Neural progenitor cell (in vitro differentiated cells): Measurements from ENCODE around the gene MACROD2. TPM values are rescaled to one million over a fixed set of nuclear protein-coding genes. Genes with fewer than 3 reads are reported as not detected.
"Not testable (repeated sequence)": the region's sequence is repeated elsewhere in the genome, so short reads cannot be mapped to it uniquely, and the experiment has no call there.

ENCODE experiments used
- DNase-seq: peaks from one replicate; pipeline ENCODE4 v3.0.0-alpha.2; 2016; ENCODE audit warnings: low spot score
- H2AFZ ChIP-seq: fragments of 200-600 bp; sonication (generic); replicated peaks from 2 replicates; pipeline ENCODE4 v1.6.1; 2016; ENCODE audit warnings: antibody characterized with exemption
- H3F3A ChIP-seq: fragments of 200-600 bp; sonication (generic); 2 replicates; pipeline ENCODE4 v1.6.1; 2016; ENCODE audit warnings: antibody characterized with exemption, low read depth
- H3K27ac ChIP-seq: fragments of 200-600 bp; sonication (generic); 2 replicates; pipeline ENCODE4 v1.5.1; 2016; ENCODE audit warnings: mild to moderate bottlenecking
- H3K27me3 ChIP-seq: fragments of 200-600 bp; sonication (generic); 2 replicates; pipeline ENCODE4 v1.6.1; 2016; ENCODE audit warnings: mild to moderate bottlenecking, moderate library complexity
- H3K36me3 ChIP-seq: fragments of 200-600 bp; sonication (generic); 2 replicates; pipeline ENCODE4 v1.5.1; 2016
- H3K4me1 ChIP-seq: fragments of 200-600 bp; sonication (generic); 2 replicates; pipeline ENCODE4 v1.6.1; 2016; ENCODE audit warnings: mixed run types
- H3K4me2 ChIP-seq: fragments of 200-600 bp; sonication (generic); 2 replicates; pipeline ENCODE4 v1.6.1; 2016
- H3K4me3 ChIP-seq: fragments of 200-600 bp; sonication (generic); 2 replicates; pipeline ENCODE4 v1.5.1; 2016
- H3K79me2 ChIP-seq: fragments of 200-600 bp; sonication (generic); 2 replicates; pipeline ENCODE4 v1.6.1; 2016; ENCODE audit warnings: low read depth
- H3K9ac ChIP-seq: fragments of 200-600 bp; sonication (generic); 2 replicates; pipeline ENCODE4 v1.6.1; 2016
- H3K9me3 ChIP-seq: fragments of 200-600 bp; sonication (generic); 2 replicates; pipeline ENCODE4 v1.5.1; 2016; ENCODE audit warnings: low read depth
- H4K20me1 ChIP-seq: fragments of 200-600 bp; sonication (generic); 2 replicates; pipeline ENCODE4 v1.6.1; 2016; ENCODE audit warnings: low read depth
- H3K27ac Mint-ChIP-seq: 3 replicates; pipeline ENCODE4 v1.8.0; 2021; ENCODE audit warnings: mixed read lengths
- H3K27me3 Mint-ChIP-seq: 2 replicates; pipeline ENCODE4 v1.8.0; 2022; ENCODE audit warnings: low read depth, mild to moderate bottlenecking, inconsistent platforms, moderate library complexity, mixed read lengths; ENCODE audit not compliant: insufficient read depth
- H3K36me3 Mint-ChIP-seq: 3 replicates; pipeline ENCODE4 v1.8.0; 2021; ENCODE audit warnings: mixed read lengths
- H3K4me1 Mint-ChIP-seq: 3 replicates; pipeline ENCODE4 v1.8.0; 2021; ENCODE audit warnings: mixed read lengths
- H3K4me3 Mint-ChIP-seq: 3 replicates; pipeline ENCODE4 v1.8.0; 2021; ENCODE audit warnings: mild to moderate bottlenecking, moderate library complexity, mixed read lengths
- H3K9me3 Mint-ChIP-seq: 3 replicates; pipeline ENCODE4 v1.8.0; 2020; ENCODE audit warnings: mixed read lengths
- EZH2 ChIP-seq: fragments of 200-600 bp; sonication (generic); IDR thresholded peaks from 2 replicates; pipeline ENCODE4 v1.6.1; 2017; ENCODE audit warnings: antibody characterized with exemption, mild to moderate bottlenecking, moderate library complexity
- EZH2phosphoT487 ChIP-seq: fragments of 200-600 bp; sonication (generic); IDR thresholded peaks from 2 replicates; pipeline ENCODE4 v1.6.1; 2017; ENCODE audit warnings: antibody characterized with exemption
- total RNA-seq: library from RNA; depleted of rRNA; stranded (reverse); fragments of >200 nt; gene quantifications from 2 replicates; pipeline ENCODE4 v1.2.3, GENCODE V29; 2015; ENCODE audit warnings: low replicate concordance
- TF ChIP-seq, protein P1 (sequence below): fragments of 200-600 bp; sonication (generic); IDR thresholded peaks from 2 replicates; pipeline ENCODE4 v1.5.1; 2017; ENCODE audit warnings: antibody characterized with exemption, mild to moderate bottlenecking

MACROD2 gene
- total RNA-seq, 1 donor from 2014 or later: 11.9 TPM

DNA sequence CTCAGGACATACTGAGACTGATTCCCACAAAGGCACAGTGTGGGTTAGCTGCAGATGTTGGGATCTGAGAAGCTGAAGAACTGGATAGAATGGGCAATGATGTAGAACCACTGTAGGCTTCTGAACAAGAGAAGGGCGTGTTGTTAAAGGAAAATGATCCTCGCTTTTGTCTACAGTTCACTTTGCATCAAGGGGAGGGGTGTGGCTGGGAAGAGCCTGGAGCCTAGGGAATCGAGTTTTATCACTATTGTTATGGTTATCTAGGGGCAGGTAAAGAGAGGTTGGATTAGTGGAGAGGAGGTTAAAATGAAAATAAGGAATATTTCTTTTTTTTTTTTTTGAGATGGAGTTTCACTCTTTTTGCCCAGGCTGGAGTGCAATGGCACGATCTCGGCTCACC, 1809.8 kb downstream of the MACROD2 start:
- H3K79me2 ChIP-seq: no peaks in the 10 kb centered on the region
- H3K4me2 ChIP-seq: no peak overlapping the region
- no peak overlapping the region for H2AFZ ChIP-seq
- DNase-seq: no peak
- Mint-ChIP-seq H3K4me3 (no peak overlapping the region), H3K9me3 (peaks cover 17% of the 10 kb centered on the region), H3K36me3 (no peaks in the 10 kb centered on the region), H3K27me3 (peaks cover 3% of the 10 kb centered on the region), H3K4me1 (peaks cover 7% of the 10 kb centered on the region), H3K27ac (no peak overlapping the region)
- H4K20me1 ChIP-seq: no peaks in the 10 kb centered on the region
- no peaks in the 10 kb centered on the region for H3K27me3 ChIP-seq
- no peaks in the 10 kb centered on the region for H3K36me3 ChIP-seq
- no peak overlapping the region for H3K27ac ChIP-seq
- H3K4me1 ChIP-seq: no peaks in the 10 kb centered on the region
- TF ChIP-seq, protein P1, sequence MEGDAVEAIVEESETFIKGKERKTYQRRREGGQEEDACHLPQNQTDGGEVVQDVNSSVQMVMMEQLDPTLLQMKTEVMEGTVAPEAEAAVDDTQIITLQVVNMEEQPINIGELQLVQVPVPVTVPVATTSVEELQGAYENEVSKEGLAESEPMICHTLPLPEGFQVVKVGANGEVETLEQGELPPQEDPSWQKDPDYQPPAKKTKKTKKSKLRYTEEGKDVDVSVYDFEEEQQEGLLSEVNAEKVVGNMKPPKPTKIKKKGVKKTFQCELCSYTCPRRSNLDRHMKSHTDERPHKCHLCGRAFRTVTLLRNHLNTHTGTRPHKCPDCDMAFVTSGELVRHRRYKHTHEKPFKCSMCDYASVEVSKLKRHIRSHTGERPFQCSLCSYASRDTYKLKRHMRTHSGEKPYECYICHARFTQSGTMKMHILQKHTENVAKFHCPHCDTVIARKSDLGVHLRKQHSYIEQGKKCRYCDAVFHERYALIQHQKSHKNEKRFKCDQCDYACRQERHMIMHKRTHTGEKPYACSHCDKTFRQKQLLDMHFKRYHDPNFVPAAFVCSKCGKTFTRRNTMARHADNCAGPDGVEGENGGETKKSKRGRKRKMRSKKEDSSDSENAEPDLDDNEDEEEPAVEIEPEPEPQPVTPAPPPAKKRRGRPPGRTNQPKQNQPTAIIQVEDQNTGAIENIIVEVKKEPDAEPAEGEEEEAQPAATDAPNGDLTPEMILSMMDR: no peak
- TF ChIP-seq EZH2: no peak
- TF ChIP-seq EZH2phosphoT487: no peak
- no peaks in the 10 kb centered on the region for H3K9me3 ChIP-seq
- H3K4me3 ChIP-seq: no peak overlapping the region
- H3K9ac ChIP-seq: no peak overlapping the region
- H3F3A ChIP-seq: no peaks in the 10 kb centered on the region

DNA sequence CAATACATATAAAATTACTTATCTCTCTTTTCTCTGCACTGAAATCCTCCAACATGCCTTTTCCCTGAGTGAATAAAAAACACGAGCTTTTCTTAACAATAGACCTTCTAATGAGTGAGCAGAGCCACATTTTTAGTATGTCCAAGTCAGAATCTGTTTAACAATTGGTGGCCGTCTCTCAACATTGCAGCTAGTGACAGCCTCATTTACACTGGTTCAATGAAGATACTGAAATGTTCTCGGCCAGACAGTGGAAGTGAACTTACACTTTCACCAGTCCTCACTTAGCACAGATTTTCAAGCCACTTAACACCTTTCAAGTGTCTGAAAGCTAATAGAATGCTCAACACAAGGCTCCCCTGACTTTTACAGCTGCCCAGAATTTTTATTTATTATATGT, 1810.8 kb downstream of the MACROD2 start:
- Mint-ChIP-seq H3K36me3 (no peaks in the 10 kb centered on the region), H3K27me3 (peaks cover 3% of the 10 kb centered on the region), H3K27ac (no peak overlapping the region), H3K4me3 (no peak overlapping the region), H3K4me1 (peaks cover 7% of the 10 kb centered on the region), H3K9me3 (peaks cover 17% of the 10 kb centered on the region)
- Histone ChIP-seq H3K79me2 (no peaks in the 10 kb centered on the region), H3K4me1 (no peaks in the 10 kb centered on the region), H2AFZ (no peak overlapping the region), H4K20me1 (no peaks in the 10 kb centered on the region), H3F3A (no peaks in the 10 kb centered on the region), H3K36me3 (no peaks in the 10 kb centered on the region), H3K27me3 (no peaks in the 10 kb centered on the region), H3K4me2 (no peak overlapping the region), H3K9me3 (no peaks in the 10 kb centered on the region), H3K27ac (no peak overlapping the region), H3K4me3 (no peak overlapping the region), H3K9ac (no peak overlapping the region)
- TF ChIP-seq, protein P1: no peak
- TF ChIP-seq EZH2: no peak
- TF ChIP-seq EZH2phosphoT487: no peak
- no peak for DNase-seq

DNA sequence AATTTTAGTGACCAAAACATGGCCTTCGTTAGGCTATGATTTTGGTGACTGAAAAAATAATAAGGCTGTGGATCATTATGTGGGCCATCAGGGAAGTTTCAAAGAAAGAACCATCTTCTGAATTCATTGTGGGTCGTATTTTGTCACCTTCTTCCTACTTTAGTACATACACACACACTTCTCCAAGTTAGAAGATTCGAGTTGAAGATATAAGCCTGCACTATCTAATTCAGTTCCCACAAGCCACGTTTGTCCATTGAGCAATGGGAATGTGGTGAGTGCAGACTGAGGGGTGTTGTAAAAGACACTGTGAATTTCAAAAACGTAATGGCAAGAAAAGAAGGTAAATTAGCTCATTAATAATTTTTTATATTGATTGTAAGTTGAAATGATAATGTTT, 1812.0 kb downstream of the MACROD2 start:
- no peak overlapping the region for H3K27ac ChIP-seq
- H4K20me1 ChIP-seq: no peaks in the 10 kb centered on the region
- DNase-seq: no peak
- H3K9ac ChIP-seq: no peak overlapping the region
- H3K36me3 Mint-ChIP-seq: no peaks in the 10 kb centered on the region
- H3K9me3 ChIP-seq: no peaks in the 10 kb centered on the region
- H3K4me1 ChIP-seq: no peaks in the 10 kb centered on the region
- H3K4me2 ChIP-seq: no peak overlapping the region
- H3K27me3 ChIP-seq: no peaks in the 10 kb centered on the region
- H3K4me1 Mint-ChIP-seq: peaks cover 7% of the 10 kb centered on the region
- no peaks in the 10 kb centered on the region for H3F3A ChIP-seq
- no peaks in the 10 kb centered on the region for H3K36me3 ChIP-seq
- H2AFZ ChIP-seq: no peak overlapping the region
- no peak overlapping the region for H3K4me3 ChIP-seq
- H3K9me3 Mint-ChIP-seq: peaks cover 17% of the 10 kb centered on the region
- no peak overlapping the region for H3K4me3 Mint-ChIP-seq
- TF ChIP-seq, protein P1: no peak
- no peak for TF ChIP-seq EZH2phosphoT487
- TF ChIP-seq EZH2: no peak
- peaks cover 3% of the 10 kb centered on the region for H3K27me3 Mint-ChIP-seq
- H3K27ac Mint-ChIP-seq: no peak overlapping the region
- no peaks in the 10 kb centered on the region for H3K79me2 ChIP-seq

DNA sequence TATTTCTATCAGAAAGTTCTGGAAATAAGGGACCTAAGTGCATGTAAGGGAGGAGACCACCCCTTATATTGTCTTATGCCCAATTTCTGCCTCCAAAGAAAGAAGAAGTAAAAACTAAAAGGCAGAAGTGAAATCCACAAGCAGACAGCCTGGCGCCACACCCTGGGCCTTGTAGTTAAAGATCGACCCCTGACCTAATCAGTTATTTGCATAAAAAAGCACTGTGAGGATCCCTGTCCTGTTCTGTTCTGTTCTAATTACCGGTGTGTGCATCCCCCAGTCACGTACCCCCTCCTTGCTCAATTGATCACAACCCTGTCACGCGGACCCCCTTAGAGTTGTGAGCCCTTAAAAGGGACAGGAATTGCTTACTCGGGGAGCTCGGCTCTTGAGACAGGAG, 1812.5 kb downstream of the MACROD2 start:
- H3K9ac ChIP-seq, H3K4me3 Mint-ChIP-seq, H3K27me3 Mint-ChIP-seq, H3K4me1 Mint-ChIP-seq, H3F3A ChIP-seq, H4K20me1 ChIP-seq, H3K79me2 ChIP-seq, H3K27me3 ChIP-seq, H3K27ac ChIP-seq, H3K9me3 ChIP-seq, H3K4me2 ChIP-seq, H3K4me3 ChIP-seq, H3K27ac Mint-ChIP-seq, H3K4me1 ChIP-seq, H3K36me3 ChIP-seq, DNase-seq, H2AFZ ChIP-seq, H3K36me3 Mint-ChIP-seq: not testable (repeated sequence)
- H3K9me3 Mint-ChIP-seq: peaks cover 17% of the 10 kb centered on the region
